Esophagus squamous epithelium (tissue), 5 donors: ENCODE results near the gene PDPR. TPM values are rescaled to one million over a fixed set of nuclear protein-coding genes. Genes with fewer than 3 reads are reported as not detected.
"Not testable (repeated sequence)": the region's sequence is repeated elsewhere in the genome, so short reads cannot be mapped to it uniquely, and the experiment has no call there.

Experiments used
- DNase-seq: peaks from one replicate; lab custom pipeline; 2025; lab: John Stamatoyannopoulos, UW
- H3K27ac ChIP-seq, 4 donors: fragments of 200-600 bp; sonication (generic); one replicate each; pipeline ENCODE4 v1.5.1; 2016 to 2019; ENCODE audit warnings: mild to moderate bottlenecking in 1 of 4
- H3K27me3 ChIP-seq, 4 donors: fragments of 200-600 bp; sonication (generic); 1 replicate in 3 of 4; 2 replicates in 1 of 4; pipeline versions ENCODE4 v1.5.1 to v1.6.0; 2017 to 2021; ENCODE audit warnings: antibody characterized with exemption in 1 of 4
- H3K36me3 ChIP-seq, 3 donors: fragments of 200-600 bp; sonication (generic); one replicate each; pipeline ENCODE4 v1.5.1; 2016 to 2019
- H3K4me1 ChIP-seq, 3 donors: fragments of 200-600 bp; sonication (generic); one replicate each; pipeline ENCODE4 v1.5.1; 2017 to 2019
- H3K4me3 ChIP-seq, 4 donors: fragments of 200-600 bp; sonication (generic); 1 replicate in 3 of 4; 2 replicates in 1 of 4; pipeline ENCODE4 v1.5.1; 2016 to 2019; ENCODE audit warnings: mild to moderate bottlenecking in 2 of 4, moderate library complexity in 1 of 4
- H3K9me3 ChIP-seq, 3 donors: fragments of 200-600 bp; sonication (generic); one replicate each; pipeline ENCODE4 v1.5.1; 2016 to 2019
- POLR2A ChIP-seq, 4 donors: fragments of 450-650 bp; IDR thresholded peaks; one replicate each; pipeline ENCODE4 v1.6.1; 2017; ENCODE audit warnings: antibody characterized with exemption in 4 of 4, mild to moderate bottlenecking in 4 of 4, moderate library complexity in 3 of 4
- WGBS, 2 donors: methylation state at CpG; one replicate each; pipeline ENCODE4 v1.1.5; 2018; 5-methylcytosine and 5-hydroxymethylcytosine counted together
- intact Hi-C: fragments of 100-400 bp; cut with DNase I; formaldehyde crosslinking; loops from one replicate; pipeline ENCODE4 v1.15.0; 2022
- total RNA-seq, 4 donors: library from RNA; depleted of rRNA; stranded (reverse); fragments of >200 nt; gene quantifications; one replicate each; pipeline ENCODE4 v1.1.0, GENCODE V29; 2016
- TF ChIP-seq, protein P1 (sequence below), 6 experiments: fragments of 450-650 bp in 4 of 6; fragments of 200-600 bp in 2 of 6; sonication (generic) in 2 of 6; IDR thresholded peaks; one replicate each; pipeline ENCODE4 v1.5.1; 2016 to 2019; ENCODE audit warnings: antibody characterized with exemption in 6 of 6, mild to moderate bottlenecking in 4 of 6, moderate library complexity in 4 of 6
- donor health status: DM: yes; HTN: yes; CAD: no.

PDPR gene
- total RNA-seq, 4 donors from 2014 or later, result 5.0 to 24.6 (median 11.7) TPM

DNA sequence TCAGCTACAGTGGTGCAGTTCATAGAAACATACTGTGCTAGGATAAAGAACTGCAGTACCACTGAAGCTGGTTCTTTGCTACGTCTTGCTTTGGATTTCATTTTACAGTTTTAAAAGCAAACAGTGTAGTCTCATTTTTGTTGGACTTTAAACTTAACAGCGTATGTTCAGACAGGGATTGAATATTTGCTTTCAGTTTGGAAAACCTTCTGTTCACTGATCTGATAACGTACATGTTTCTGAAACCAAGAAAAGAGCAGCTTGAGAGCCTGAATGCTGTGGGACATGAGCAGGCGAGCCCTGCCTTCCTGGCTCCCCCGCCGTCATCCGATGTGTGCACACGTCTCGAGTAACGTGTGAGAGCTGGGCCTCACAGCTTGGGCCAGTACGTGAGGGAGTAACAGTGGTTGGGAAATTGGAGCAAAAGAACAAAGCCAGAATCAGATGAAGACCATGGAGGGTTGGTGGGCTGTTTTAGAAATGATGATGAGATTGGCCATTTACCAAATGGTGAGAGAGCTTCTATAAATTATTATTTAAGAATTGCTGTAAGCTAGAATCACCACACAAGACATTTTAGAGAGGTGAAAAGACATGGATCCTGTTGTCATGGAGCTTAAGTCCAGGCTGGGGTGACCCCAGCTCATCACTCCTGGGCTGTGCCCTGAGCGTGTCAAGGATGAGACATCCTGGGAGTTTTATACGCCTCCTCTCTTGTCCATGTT, 38.6 kb downstream of the PDPR start:
- Histone ChIP-seq H3K27ac (no peak overlapping the region), H3K36me3 (peaks cover 13 to 100% (median 49%) of the 10 kb centered on the region in 3 donors), H3K9me3 (no peaks in the 10 kb centered on the region), H3K27me3 (no peaks in the 10 kb centered on the region), H3K4me1 (no peaks in the 10 kb centered on the region), H3K4me3 (no peak overlapping the region)
- WGBS, 2 donors, result 98 to 99% methylated on average over 13 of the region's 13 CpGs
- DNase-seq, result no peak
- intact Hi-C loops, result no loop called here
- no peak for TF ChIP-seq POLR2A (IDR thresholded peaks at IDR 0.05)
- TF ChIP-seq, protein P1, sequence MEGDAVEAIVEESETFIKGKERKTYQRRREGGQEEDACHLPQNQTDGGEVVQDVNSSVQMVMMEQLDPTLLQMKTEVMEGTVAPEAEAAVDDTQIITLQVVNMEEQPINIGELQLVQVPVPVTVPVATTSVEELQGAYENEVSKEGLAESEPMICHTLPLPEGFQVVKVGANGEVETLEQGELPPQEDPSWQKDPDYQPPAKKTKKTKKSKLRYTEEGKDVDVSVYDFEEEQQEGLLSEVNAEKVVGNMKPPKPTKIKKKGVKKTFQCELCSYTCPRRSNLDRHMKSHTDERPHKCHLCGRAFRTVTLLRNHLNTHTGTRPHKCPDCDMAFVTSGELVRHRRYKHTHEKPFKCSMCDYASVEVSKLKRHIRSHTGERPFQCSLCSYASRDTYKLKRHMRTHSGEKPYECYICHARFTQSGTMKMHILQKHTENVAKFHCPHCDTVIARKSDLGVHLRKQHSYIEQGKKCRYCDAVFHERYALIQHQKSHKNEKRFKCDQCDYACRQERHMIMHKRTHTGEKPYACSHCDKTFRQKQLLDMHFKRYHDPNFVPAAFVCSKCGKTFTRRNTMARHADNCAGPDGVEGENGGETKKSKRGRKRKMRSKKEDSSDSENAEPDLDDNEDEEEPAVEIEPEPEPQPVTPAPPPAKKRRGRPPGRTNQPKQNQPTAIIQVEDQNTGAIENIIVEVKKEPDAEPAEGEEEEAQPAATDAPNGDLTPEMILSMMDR (IDR thresholded peaks at IDR 0.05), result no peak

DNA sequence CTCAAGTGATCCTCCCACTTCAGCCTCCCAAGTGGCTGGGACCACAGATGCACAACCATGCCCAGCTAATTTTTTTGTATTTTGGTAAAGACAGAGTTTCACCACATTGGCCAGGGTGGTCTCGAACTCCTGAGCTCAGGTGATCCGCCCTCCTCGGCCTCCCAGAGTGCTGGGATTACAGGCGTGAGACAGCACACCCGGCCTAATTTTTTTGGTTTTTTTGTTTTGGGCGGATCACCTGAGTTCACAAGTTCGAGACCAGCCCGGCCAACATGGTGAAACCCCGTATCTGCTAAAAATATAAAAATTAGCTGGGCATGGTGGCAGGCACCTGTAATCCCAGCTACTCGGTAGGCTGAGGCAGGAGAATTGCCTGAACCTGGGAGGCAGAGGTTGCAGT, 40.6 kb downstream of the PDPR start:
- DNase-seq, H3K27me3 ChIP-seq, H3K4me1 ChIP-seq, H3K4me3 ChIP-seq, H3K27ac ChIP-seq, H3K9me3 ChIP-seq, intact Hi-C loops: not testable (repeated sequence)
- H3K36me3 ChIP-seq, result peaks cover 19 to 100% (median 46%) of the 10 kb centered on the region in 3 donors
- WGBS, 2 donors, result 90 to 93% methylated on average over 10 of the region's 10 CpGs

DNA sequence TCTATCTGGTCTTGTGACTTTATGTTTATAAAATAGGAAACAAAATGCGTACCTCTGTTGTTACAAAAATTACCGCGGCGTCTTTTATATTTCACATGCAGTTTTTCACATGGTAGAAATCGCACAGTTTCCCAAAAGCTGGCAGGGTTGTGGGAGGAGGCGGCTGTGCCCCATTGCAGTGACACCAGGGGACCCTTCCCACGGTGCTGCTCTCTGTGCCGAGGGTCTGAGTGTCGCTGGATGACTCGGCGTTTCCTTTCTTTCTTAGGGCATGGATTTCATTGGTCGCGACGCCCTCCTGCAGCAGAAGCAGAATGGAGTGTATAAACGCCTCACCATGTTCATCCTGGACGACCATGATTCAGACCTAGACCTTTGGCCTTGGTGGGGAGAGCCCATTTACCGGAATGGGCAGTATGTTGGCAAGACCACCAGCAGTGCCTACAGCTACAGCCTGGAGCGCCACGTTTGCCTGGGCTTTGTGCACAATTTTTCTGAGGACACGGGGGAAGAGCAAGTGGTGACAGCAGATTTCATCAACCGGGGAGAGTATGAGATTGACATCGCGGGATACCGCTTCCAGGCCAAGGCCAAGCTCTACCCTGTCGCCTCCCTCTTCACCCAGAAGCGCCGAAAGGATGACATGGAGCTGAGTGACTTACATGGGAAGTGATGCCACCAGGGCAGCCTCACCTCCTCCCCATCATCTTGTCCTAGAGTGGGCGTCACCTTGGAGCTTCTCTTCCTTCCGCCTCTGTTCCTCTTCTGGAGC, 42.3 kb downstream of the PDPR start:
- no peak overlapping the region for H3K4me3 ChIP-seq
- TF ChIP-seq, protein P1 (IDR thresholded peaks at IDR 0.05), result no peak
- no peak for TF ChIP-seq POLR2A (IDR thresholded peaks at IDR 0.05)
- 92% methylated on average over 28 to 29 of the region's 29 CpGs for WGBS, 2 donors
- no peaks in the 10 kb centered on the region for H3K27me3 ChIP-seq
- H3K9me3 ChIP-seq, result no peaks in the 10 kb centered on the region
- H3K27ac ChIP-seq, result no peak overlapping the region
- intact Hi-C loops, result no loop called here
- DNase-seq, result no peak
- no peaks in the 10 kb centered on the region for H3K4me1 ChIP-seq
- peaks cover 19 to 100% (median 49%) of the 10 kb centered on the region in 3 donors for H3K36me3 ChIP-seq

DNA sequence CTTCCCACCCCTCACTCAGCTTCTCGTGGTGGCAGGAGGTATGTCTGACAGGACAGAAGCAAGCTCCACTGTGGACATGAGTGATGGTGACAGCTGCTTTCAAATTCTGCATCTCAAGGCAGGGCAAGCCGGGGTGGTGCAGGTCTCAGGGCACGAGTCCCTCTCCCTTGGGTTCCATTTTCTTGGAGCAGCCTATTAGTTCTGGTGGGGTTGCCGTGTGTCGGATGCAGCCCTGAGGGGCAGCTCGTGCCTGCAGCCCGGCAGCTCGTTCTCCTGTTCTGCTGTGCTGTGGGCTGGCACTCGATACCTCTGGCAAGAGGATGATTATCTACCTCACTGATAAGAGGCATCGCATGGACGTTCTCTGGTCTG, 43.0 kb downstream of the PDPR start:
- Histone ChIP-seq H3K9me3 (no peaks in the 10 kb centered on the region), H3K36me3 (peaks cover 19 to 100% (median 42%) of the 10 kb centered on the region in 3 donors), H3K27ac (no peak overlapping the region), H3K4me3 (no peak overlapping the region), H3K4me1 (peaks cover 0 to under 1% (median 0%) of the 10 kb centered on the region in 3 donors), H3K27me3 (no peaks in the 10 kb centered on the region)
- DNase-seq, result no peak
- TF ChIP-seq, protein P1 (IDR thresholded peaks at IDR 0.05), result no peak
- TF ChIP-seq POLR2A (IDR thresholded peaks at IDR 0.05), result no peak
- intact Hi-C loops, result no loop called here
- WGBS, 2 donors, result 78 to 88% methylated on average over 11 of the region's 11 CpGs

DNA sequence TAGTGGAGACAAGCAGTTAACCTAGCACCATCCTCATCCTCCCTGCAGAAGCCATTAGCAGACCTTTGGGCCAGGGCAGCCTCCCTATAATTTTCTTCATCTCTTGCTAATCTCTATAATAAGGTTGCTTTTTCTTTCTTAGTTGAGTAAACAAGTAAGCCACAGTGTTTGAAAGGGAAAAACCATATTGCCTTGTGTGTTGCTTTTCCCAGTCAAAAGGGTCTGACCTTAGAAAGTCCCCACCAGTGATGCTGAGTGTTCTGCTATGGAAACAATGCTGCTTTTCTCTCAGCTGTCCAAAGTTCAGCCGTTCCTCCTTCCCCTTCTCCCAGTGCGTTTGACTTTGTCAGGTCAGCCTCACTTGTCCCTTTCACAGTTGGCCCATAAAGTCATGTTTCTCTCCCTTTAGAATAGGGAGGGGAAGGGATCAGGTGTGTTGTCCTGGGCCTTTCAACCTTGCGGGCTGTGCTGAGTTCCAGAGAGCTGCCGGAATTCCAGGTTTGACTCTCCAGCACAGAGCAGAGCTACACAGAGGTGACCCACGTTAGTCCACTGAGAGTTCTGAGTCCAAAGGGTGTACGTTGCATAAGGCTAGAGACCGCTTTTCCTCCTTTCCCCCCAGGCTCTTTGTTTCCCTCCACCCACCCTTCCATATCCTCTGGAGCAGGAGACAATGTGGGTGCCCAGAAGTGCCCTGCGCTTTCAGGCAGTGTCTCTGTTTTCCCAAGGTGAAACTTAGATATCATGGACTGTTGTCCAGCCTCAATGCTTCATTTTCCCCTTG, 43.5 kb downstream of the PDPR start:
- H3K4me1 ChIP-seq, result peaks cover 0 to 6% (median 0%) of the 10 kb centered on the region in 3 donors
- intact Hi-C loops, result no loop called here
- no peaks in the 10 kb centered on the region for H3K27me3 ChIP-seq
- TF ChIP-seq, protein P1 (IDR thresholded peaks at IDR 0.05), result no peak
- no peak for TF ChIP-seq POLR2A (IDR thresholded peaks at IDR 0.05)
- no peak overlapping the region for H3K27ac ChIP-seq
- WGBS, 2 donors, result 82% methylated on average over 8 of the region's 8 CpGs
- no peak for DNase-seq
- H3K36me3 ChIP-seq, result peaks cover 19 to 100% (median 37%) of the 10 kb centered on the region in 3 donors
- H3K4me3 ChIP-seq, result no peak overlapping the region
- no peaks in the 10 kb centered on the region for H3K9me3 ChIP-seq
